Natural killer cell (primary cell): ENCODE results near the gene CDK17. TPM values are rescaled to one million over a fixed set of nuclear protein-coding genes. Genes with fewer than 3 reads are reported as not detected.
A peak's percentile ranks its signal among the peaks of the same experiment; 100 is the strongest.

Experiments used
- ATAC-seq, 3 donors: fragments of 150-1000 bp in 2 of 3; fragments of 200-7000 bp in 1 of 3; cut with Tn5 transposase; 1 replicate in 1 of 3; 2 replicates in 2 of 3; pipeline ENCODE4 v1.10.0; 2021; ENCODE audit warnings: mild to moderate bottlenecking in 2 of 3, moderate library complexity in 2 of 3
- DNase-seq, 2 donors: peaks; one replicate each; pipeline versions ENCODE4 v3.0.0 to v3.0.0-alpha.2; 2013 to 2021; ENCODE audit warnings: mixed read lengths in 1 of 2
- H3K27ac ChIP-seq: one replicate; pipeline ENCODE4 v1.5.1; 2013; ENCODE audit warnings: mild to moderate bottlenecking, low read length
- H3K27me3 ChIP-seq: one replicate; pipeline ENCODE4 v1.6.1; 2013; ENCODE audit warnings: low read length; ENCODE audit not compliant: control insufficient read depth, insufficient read depth
- H3K36me3 ChIP-seq: one replicate; pipeline ENCODE4 v1.6.1; 2013; ENCODE audit warnings: low read length; ENCODE audit not compliant: control insufficient read depth, insufficient read depth
- H3K4me1 ChIP-seq: one replicate; pipeline ENCODE4 v1.6.1; 2013; ENCODE audit warnings: low read length; ENCODE audit not compliant: control insufficient read depth, insufficient read depth
- H3K4me3 ChIP-seq: one replicate; pipeline ENCODE4 v1.5.1; 2013; ENCODE audit warnings: low read length
- H3K9me3 ChIP-seq: one replicate; pipeline ENCODE4 v1.6.1; 2013; ENCODE audit warnings: low read length; ENCODE audit not compliant: control insufficient read depth, insufficient read depth
- H3K27ac Mint-ChIP-seq, 2 donors: one replicate each; pipeline ENCODE4 v1.8.0; 2022; ENCODE audit warnings: mild to moderate bottlenecking in 2 of 2, mixed read lengths in 2 of 2, moderate library complexity in 1 of 2
- H3K27me3 Mint-ChIP-seq, 2 donors: one replicate each; pipeline ENCODE4 v1.8.0; 2022; ENCODE audit warnings: low read depth in 2 of 2, mixed read lengths in 2 of 2
- H3K36me3 Mint-ChIP-seq: one replicate; pipeline ENCODE4 v1.8.0; 2022; ENCODE audit warnings: mixed read lengths
- H3K4me1 Mint-ChIP-seq, 2 donors: one replicate each; pipeline ENCODE4 v1.8.0; 2022; ENCODE audit warnings: mixed read lengths in 2 of 2
- H3K4me3 Mint-ChIP-seq: one replicate; pipeline ENCODE4 v1.8.0; 2022; ENCODE audit warnings: mild to moderate bottlenecking, moderate library complexity, mixed read lengths
- H3K9me3 Mint-ChIP-seq, 2 donors: one replicate each; pipeline ENCODE4 v1.8.0; 2022; ENCODE audit warnings: mixed read lengths in 2 of 2
- WGBS: methylation state at CpG from one replicate; pipeline ENCODE4 v1.1.7; 2013; ENCODE audit warnings: missing lambda C conversion rate; ENCODE audit not compliant: insufficient coverage; 5-methylcytosine and 5-hydroxymethylcytosine counted together
- intact Hi-C: fragments of 100-400 bp; cut with micrococcal nuclease; formaldehyde crosslinking; loops from one replicate; pipeline ENCODE4 v1.14.2; 2022
- total RNA-seq, 4 donors: library from RNA; stranded (reverse); fragments of 120-200 nt in 1 of 4; gene quantifications; one replicate each; pipeline versions ENCODE4 v1.2.3 to v1.2.4, GENCODE V29; 2013 to 2022
- TF ChIP-seq, protein P1 (sequence below): fragments of 200-600 bp; IDR thresholded peaks from one replicate; pipeline ENCODE4 v1.8.0; 2022; ENCODE audit warnings: antibody characterized with exemption

CDK17 gene
- total RNA-seq, 3 donors from 2014 or later (not counting 1 experiment from before 2014, with no cell fraction given) = 199 to 234 (median 232) TPM

DNA sequence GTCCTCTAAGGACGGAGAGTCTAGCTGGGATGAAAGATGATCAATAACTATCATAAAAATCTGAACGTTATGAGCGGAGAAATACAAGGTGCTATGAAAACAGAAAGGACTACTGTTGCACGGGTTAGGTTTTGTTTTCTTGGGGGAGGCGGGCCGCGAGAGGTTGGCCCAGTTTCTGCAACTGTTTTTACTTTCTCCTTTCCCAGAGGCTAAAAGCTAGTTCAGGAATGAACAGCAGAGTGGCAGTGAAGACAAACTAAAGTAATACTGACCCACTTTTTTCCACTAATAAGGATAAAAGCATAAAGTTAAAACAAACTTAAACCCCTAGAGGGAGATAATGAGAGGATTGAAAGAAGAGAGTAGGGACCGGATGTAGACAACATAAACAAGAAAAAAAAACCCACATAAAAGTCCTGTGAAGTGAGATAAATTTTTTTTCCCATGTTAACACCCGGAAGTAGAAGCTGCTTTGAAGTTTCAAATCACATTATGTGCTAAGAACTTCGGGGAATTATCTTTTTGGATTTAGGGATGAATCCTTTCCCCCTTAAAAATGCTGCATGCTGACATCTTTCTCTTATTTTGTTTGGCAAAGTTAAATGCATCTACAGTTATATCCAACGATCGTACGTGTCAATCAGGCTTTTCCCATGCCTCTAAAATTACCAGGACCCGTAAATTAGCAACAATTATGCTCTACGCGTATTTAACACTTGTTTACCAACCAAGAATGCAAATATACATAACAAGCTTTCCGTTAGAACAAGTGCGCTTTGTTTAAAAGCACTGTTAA is 1.0 kb upstream of the CDK17 start:
- Mint-ChIP-seq H3K36me3 (no peaks in the 10 kb centered on the region), H3K27me3 (no peaks in the 10 kb centered on the region), H3K4me1 (peaks cover 37 to 41% of the 10 kb centered on the region in 2 donors), H3K4me3 (peak overlapping the region; percentile 97), H3K9me3 (no peaks in the 10 kb centered on the region), H3K27ac (peak overlapping the region; percentile 93 to 99)
- DNase-seq (peak; percentile 30 to 86), ATAC-seq (peak; percentile 13 to 34 (median 17))
- intact Hi-C loops = loop anchor here (1.0 to 5.0 kb wide), 9 partner anchors 33 to 506 kb away; partner anchors contain the start of genes CFAP54, ELK3 and NEDD1
- no peaks in the 10 kb centered on the region for H3K27me3 ChIP-seq
- peak overlapping the region; percentile 96 for H3K27ac ChIP-seq
- H3K4me1 ChIP-seq = peaks cover 8% of the 10 kb centered on the region
- peak overlapping the region; percentile 99 for H3K4me3 ChIP-seq
- WGBS = 8% methylated on average over 14 of the region's 18 CpGs
- TF ChIP-seq, protein P1, sequence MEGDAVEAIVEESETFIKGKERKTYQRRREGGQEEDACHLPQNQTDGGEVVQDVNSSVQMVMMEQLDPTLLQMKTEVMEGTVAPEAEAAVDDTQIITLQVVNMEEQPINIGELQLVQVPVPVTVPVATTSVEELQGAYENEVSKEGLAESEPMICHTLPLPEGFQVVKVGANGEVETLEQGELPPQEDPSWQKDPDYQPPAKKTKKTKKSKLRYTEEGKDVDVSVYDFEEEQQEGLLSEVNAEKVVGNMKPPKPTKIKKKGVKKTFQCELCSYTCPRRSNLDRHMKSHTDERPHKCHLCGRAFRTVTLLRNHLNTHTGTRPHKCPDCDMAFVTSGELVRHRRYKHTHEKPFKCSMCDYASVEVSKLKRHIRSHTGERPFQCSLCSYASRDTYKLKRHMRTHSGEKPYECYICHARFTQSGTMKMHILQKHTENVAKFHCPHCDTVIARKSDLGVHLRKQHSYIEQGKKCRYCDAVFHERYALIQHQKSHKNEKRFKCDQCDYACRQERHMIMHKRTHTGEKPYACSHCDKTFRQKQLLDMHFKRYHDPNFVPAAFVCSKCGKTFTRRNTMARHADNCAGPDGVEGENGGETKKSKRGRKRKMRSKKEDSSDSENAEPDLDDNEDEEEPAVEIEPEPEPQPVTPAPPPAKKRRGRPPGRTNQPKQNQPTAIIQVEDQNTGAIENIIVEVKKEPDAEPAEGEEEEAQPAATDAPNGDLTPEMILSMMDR = peak; percentile 76
- no peaks in the 10 kb centered on the region for H3K36me3 ChIP-seq
- no peaks in the 10 kb centered on the region for H3K9me3 ChIP-seq

- H3K4me3 ChIP-seq = peak overlapping the region; percentile 99
These were observed 414 bp upstream of the CDK17 start for GRCh38 chr12:96400631-96401075.

GRCh38 chr12:96399120-96399918 is 920 bp downstream of the CDK17 start:
- under 1% methylated on average over 70 of the region's 70 CpGs for WGBS
- Histone ChIP-seq H3K27me3 (no peaks in the 10 kb centered on the region), H3K4me3 (peak overlapping the region; percentile 79), H3K27ac (peak overlapping the region; percentile 98), H3K36me3 (no peaks in the 10 kb centered on the region), H3K4me1 (peaks cover 10% of the 10 kb centered on the region), H3K9me3 (no peaks in the 10 kb centered on the region)
- peak; percentile 49 to 71 (median 60) for ATAC-seq
- peak overlapping the region; percentile 93 to 99 for H3K27ac Mint-ChIP-seq
- H3K4me1 Mint-ChIP-seq = peaks cover 51 to 54% of the 10 kb centered on the region in 2 donors
- TF ChIP-seq, protein P1 = no peak
- intact Hi-C loops = loop anchor here (1.0 to 5.0 kb wide), 4 partner anchors 21 to 102 kb away; no protein-coding TSS in a partner anchor
- H3K36me3 Mint-ChIP-seq = no peaks in the 10 kb centered on the region
- DNase-seq = peak; percentile 81 to 87
- H3K9me3 Mint-ChIP-seq = no peaks in the 10 kb centered on the region
- H3K27me3 Mint-ChIP-seq = no peaks in the 10 kb centered on the region
- peak overlapping the region; percentile 97 for H3K4me3 Mint-ChIP-seq

More at GRCh38 chr12:96400631-96401075, 414 bp upstream of the CDK17 start:
- Mint-ChIP-seq H3K27me3 (no peaks in the 10 kb centered on the region), H3K36me3 (no peaks in the 10 kb centered on the region), H3K4me3 (peak overlapping the region; percentile 97), H3K9me3 (no peaks in the 10 kb centered on the region), H3K27ac (peak overlapping the region; percentile 93 to 99), H3K4me1 (peaks cover 43 to 47% of the 10 kb centered on the region in 2 donors)
- TF ChIP-seq, protein P1 = no peak
- DNase-seq = peak in 1 of 2 donors; percentile 71
- intact Hi-C loops = loop anchor here (1.0 to 5.0 kb wide), 9 partner anchors 34 to 507 kb away; partner anchors contain the start of genes CFAP54, ELK3 and NEDD1
- 0% methylated on average over 14 of the region's 20 CpGs for WGBS
- Histone ChIP-seq H3K27ac (peak overlapping the region; percentile 96), H3K4me1 (peaks cover 8% of the 10 kb centered on the region), H3K27me3 (no peaks in the 10 kb centered on the region), H3K36me3 (no peaks in the 10 kb centered on the region), H3K9me3 (no peaks in the 10 kb centered on the region)
- peak in 2 of 3 donors; percentile 3 to 10 for ATAC-seq
